ENCODE measurements around the gene FBLN5.

FBLN5 gene

DNA sequence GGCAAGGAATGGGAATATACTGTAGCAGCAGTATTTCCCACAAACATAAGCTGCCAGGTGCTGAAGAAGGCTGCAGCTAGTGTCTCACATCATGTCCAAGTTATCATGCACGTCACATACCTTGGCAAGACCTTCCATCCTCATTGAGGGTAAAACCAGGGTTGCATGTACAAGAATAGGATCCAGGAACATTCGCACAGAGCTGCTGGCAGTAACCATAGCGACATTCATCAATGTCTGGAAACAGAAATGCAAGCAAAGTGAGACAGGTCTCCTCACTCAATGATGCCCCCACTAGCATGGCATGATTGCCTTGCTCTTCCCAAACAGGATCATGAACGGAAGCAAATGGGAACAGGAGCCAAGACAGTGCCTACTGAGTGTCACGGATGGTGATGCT, 56.4 kb downstream of the FBLN5 start:
- H3K4me1 Mint-ChIP-seq: no peaks in the 10 kb centered on the region
- no peak for DNase-seq (ENCODE audit: low spot score in 2 of 2)
- no peak overlapping the region for H3K4me3 Mint-ChIP-seq
- no peak for ATAC-seq (ENCODE audit: low read depth)
- H3K27me3 Mint-ChIP-seq: peaks cover 4% of the 10 kb centered on the region
- H3K36me3 Mint-ChIP-seq: no peaks in the 10 kb centered on the region
- H3K9me3 Mint-ChIP-seq: no peaks in the 10 kb centered on the region
- H3K27ac Mint-ChIP-seq: no peak overlapping the region

GRCh38 chr14:91890291-91890749, 57.2 kb downstream of the FBLN5 start:
- H3K4me1 Mint-ChIP-seq: no peaks in the 10 kb centered on the region
- H3K27ac Mint-ChIP-seq: no peak overlapping the region
- DNase-seq (ENCODE audit: low spot score in 2 of 2) (no peak), ATAC-seq (ENCODE audit: low read depth) (no peak)
- no peaks in the 10 kb centered on the region for H3K27me3 Mint-ChIP-seq
- H3K9me3 Mint-ChIP-seq: no peaks in the 10 kb centered on the region
- no peaks in the 10 kb centered on the region for H3K36me3 Mint-ChIP-seq
- H3K4me3 Mint-ChIP-seq: no peak overlapping the region

DNA sequence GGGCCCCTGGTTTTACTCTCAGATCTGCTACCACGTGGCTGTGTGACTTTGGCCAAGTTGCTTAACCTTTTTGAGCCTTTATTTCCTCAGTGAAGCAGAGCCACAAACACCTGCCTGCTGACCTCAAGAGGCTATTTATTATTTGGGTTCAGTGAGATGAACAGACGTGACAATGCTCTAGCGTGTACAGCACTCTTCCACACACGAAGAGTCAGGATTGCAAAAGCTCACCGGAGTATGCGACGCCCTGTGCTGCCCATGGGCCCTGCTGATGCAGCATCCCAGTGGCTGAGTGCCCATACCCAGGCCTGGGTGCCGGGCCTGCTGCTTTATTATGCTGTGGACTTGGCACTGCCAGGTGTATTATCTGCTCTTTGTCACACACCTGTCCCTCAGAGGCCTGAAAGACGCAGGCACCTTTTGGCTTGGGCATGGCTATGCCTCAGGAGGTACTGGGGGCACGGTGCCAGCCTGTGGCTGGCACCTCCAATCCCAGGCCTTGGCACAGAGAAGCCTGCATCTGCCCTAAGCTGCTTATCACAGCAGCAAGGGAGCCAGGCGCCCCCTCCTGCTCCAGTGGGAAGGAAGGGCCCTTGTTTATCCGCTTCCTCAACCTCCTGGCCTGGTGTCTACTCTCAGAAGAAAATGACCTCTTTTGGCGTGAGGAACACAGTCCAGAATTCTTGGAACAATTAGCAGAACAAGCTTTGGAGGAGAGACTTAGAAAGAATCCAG, 57.9 kb downstream of the FBLN5 start:
- ATAC-seq (ENCODE audit: low read depth): no peak
- no peaks in the 10 kb centered on the region for H3K36me3 Mint-ChIP-seq
- H3K27me3 Mint-ChIP-seq: no peaks in the 10 kb centered on the region
- H3K9me3 Mint-ChIP-seq: no peaks in the 10 kb centered on the region
- no peaks in the 10 kb centered on the region for H3K4me1 Mint-ChIP-seq
- DNase-seq (ENCODE audit: low spot score in 2 of 2): no peak
- H3K4me3 Mint-ChIP-seq: no peak overlapping the region
- H3K27ac Mint-ChIP-seq: no peak overlapping the region

- no peak overlapping the region for H3K27ac Mint-ChIP-seq
- no peaks in the 10 kb centered on the region for H3K4me1 Mint-ChIP-seq
- no peaks in the 10 kb centered on the region for H3K36me3 Mint-ChIP-seq
Observed at GRCh38 chr14:91888641-91889476, 58.6 kb downstream of the FBLN5 start.

GRCh38 chr14:91886961-91887360, 60.5 kb downstream of the FBLN5 start:
- Mint-ChIP-seq H3K36me3 (no peaks in the 10 kb centered on the region), H3K9me3 (no peaks in the 10 kb centered on the region), H3K27me3 (peaks cover 2% of the 10 kb centered on the region), H3K4me3 (no peak overlapping the region), H3K27ac (no peak overlapping the region), H3K4me1 (no peaks in the 10 kb centered on the region)
- ATAC-seq (ENCODE audit: low read depth): no peak
- DNase-seq (ENCODE audit: low spot score in 2 of 2): no peak

More at GRCh38 chr14:91888641-91889476, 58.6 kb downstream of the FBLN5 start:
- Mint-ChIP-seq H3K27me3 (no peaks in the 10 kb centered on the region), H3K9me3 (no peaks in the 10 kb centered on the region), H3K4me3 (no peak overlapping the region)
- ATAC-seq (ENCODE audit: low read depth): no peak
- DNase-seq (ENCODE audit: low spot score in 2 of 2): no peak

DNA sequence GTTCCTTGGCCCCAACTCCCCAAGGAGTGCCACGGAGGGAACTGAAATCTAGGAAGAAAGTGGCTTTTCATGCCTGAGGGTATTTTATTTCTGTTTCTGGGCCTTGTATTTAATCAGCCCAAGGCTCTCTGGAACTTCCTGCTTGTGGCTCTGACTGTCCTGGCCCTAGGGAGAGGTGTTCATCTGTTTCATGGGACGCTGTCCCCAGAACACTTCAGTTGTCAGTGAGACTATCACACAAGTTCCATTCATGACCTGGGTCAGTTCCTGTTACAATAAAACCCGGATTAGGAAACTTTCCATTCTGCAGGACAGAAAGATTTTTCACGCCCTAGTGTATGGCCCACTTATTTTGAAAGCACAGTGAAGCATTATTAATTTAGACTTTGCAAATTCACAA, 61.7 kb downstream of the FBLN5 start:
- Mint-ChIP-seq H3K9me3 (no peaks in the 10 kb centered on the region), H3K27ac (peak overlapping the region; percentile 63), H3K4me3 (no peak overlapping the region), H3K4me1 (no peaks in the 10 kb centered on the region), H3K27me3 (peaks cover 2% of the 10 kb centered on the region), H3K36me3 (no peaks in the 10 kb centered on the region)
- DNase-seq (ENCODE audit: low spot score in 2 of 2) (no peak), ATAC-seq (ENCODE audit: low read depth) (no peak)

DNA sequence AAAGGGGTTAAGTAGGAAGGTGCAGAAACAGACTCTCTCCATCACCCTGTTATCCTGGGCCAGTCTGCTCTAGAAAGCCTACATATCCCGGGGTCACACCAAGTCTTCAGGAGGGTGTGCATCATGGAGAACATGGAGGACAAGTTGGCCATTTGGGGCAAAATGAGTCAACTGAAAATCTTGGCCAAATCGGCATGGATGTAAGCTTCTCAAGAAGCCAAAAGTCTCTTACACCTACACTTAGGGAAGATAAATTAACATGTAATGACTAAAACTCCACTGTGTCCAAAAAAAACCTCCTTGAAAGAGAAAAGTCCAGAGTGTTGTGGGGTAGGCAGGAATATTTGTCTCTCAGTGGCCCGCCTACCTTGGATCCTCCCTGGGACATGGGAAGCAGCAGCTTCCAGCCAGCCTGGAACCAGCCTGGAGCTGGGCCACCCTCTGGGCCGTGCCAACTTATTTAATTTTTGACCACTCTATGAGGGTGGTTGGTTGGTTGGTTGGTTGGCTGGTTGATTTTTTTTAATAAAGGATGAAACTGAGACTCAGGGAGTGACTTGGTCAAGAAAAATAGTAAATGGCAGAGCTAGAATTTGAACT, 62.3 kb downstream of the FBLN5 start:
- H3K4me3 Mint-ChIP-seq: no peak overlapping the region
- no peaks in the 10 kb centered on the region for H3K36me3 Mint-ChIP-seq
- DNase-seq (ENCODE audit: low spot score in 2 of 2): no peak
- H3K9me3 Mint-ChIP-seq: no peaks in the 10 kb centered on the region
- H3K27me3 Mint-ChIP-seq: peaks cover 2% of the 10 kb centered on the region
- H3K4me1 Mint-ChIP-seq: no peaks in the 10 kb centered on the region
- no peak for ATAC-seq (ENCODE audit: low read depth)
- no peak overlapping the region for H3K27ac Mint-ChIP-seq

GRCh38 chr14:91884664-91885063, 62.8 kb downstream of the FBLN5 start:
- Mint-ChIP-seq H3K4me1 (no peaks in the 10 kb centered on the region), H3K4me3 (no peak overlapping the region), H3K9me3 (no peaks in the 10 kb centered on the region), H3K27me3 (peaks cover 2% of the 10 kb centered on the region), H3K27ac (no peak overlapping the region), H3K36me3 (no peaks in the 10 kb centered on the region)
- no peak for DNase-seq (ENCODE audit: low spot score in 2 of 2)
- ATAC-seq (ENCODE audit: low read depth): no peak

DNA sequence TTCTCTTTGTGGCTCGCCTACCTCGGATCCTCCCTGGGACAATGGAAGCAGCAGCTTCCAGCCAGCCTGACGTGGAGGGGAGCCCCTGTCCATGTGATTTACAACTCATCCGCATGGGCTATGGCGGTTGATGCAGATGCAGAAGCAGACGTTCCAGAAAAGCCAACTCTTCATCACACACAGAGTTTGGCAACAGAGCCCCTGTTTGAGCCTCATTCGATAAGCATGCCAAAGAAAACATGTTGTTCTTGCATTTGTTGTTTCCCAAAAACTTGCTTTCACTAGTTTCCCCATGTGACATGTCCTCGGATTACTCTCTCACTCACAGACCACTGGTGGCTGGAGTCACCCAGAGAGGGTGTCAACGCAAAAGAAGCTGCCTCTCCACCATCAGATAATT, 63.7 kb downstream of the FBLN5 start:
- no peaks in the 10 kb centered on the region for H3K36me3 Mint-ChIP-seq
- H3K27ac Mint-ChIP-seq: no peak overlapping the region
- H3K4me1 Mint-ChIP-seq: no peaks in the 10 kb centered on the region
- H3K27me3 Mint-ChIP-seq: peaks cover 2% of the 10 kb centered on the region
- H3K9me3 Mint-ChIP-seq: no peaks in the 10 kb centered on the region
- DNase-seq (ENCODE audit: low spot score in 2 of 2) (no peak), ATAC-seq (ENCODE audit: low read depth) (no peak)
- no peak overlapping the region for H3K4me3 Mint-ChIP-seq

DNA sequence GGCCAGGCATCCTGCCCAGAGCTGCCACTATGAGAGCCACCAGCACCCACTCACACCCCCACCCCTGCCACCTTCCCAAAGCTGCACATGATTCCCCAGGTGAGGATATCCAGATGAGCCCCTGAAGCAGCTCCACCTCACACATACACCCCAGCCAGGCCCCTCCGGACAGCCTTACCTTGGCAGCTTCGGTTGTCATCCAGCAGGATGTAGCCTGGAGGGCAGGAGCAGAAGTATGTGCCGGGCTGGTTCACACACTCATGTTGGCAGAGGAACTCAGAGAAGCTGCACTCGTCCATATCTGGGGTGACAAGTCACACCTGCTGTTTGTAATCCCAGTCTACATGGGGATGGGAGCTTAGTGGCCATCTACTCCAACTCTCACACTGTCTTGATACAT, 64.7 kb downstream of the FBLN5 start:
- H3K4me3 Mint-ChIP-seq: no peak overlapping the region
- H3K9me3 Mint-ChIP-seq: no peaks in the 10 kb centered on the region
- DNase-seq (ENCODE audit: low spot score in 2 of 2) (no peak), ATAC-seq (ENCODE audit: low read depth) (no peak)
- H3K4me1 Mint-ChIP-seq: peaks cover under 1% of the 10 kb centered on the region
- H3K36me3 Mint-ChIP-seq: no peaks in the 10 kb centered on the region
- H3K27ac Mint-ChIP-seq: no peak overlapping the region
- peaks cover 2% of the 10 kb centered on the region for H3K27me3 Mint-ChIP-seq

GRCh38 chr14:91882369-91882768, 65.1 kb downstream of the FBLN5 start:
- ATAC-seq (ENCODE audit: low read depth) (no peak), DNase-seq (ENCODE audit: low spot score in 2 of 2) (no peak)
- Mint-ChIP-seq H3K36me3 (no peaks in the 10 kb centered on the region), H3K27ac (no peak overlapping the region), H3K9me3 (no peaks in the 10 kb centered on the region), H3K4me1 (peaks cover 4% of the 10 kb centered on the region), H3K4me3 (no peak overlapping the region), H3K27me3 (peaks cover 2% of the 10 kb centered on the region)

- H3K9me3 Mint-ChIP-seq: no peaks in the 10 kb centered on the region
Observed at GRCh38 chr14:91879196-91879595, 68.3 kb downstream of the FBLN5 start.

DNA sequence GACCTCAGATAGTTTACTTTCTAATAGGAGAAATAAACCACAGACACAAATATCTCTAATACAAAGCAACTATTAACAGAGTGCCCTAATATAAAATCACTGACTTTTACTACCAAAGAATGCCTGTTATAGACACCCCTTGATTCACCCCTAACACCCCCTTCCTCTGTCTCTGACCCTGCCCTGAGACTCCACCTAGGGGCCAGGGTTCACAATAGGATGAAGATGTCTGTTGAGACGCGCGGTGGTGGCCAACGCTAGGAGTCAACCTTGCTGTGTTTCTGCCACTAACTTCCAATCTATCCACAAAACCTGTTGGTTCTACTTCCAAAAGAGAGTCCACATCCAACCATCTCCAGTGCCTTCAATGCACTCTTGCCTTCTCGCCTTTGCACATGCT, 69.2 kb downstream of the FBLN5 start:
- Mint-ChIP-seq H3K4me1 (peaks cover 26% of the 10 kb centered on the region), H3K27me3 (peaks cover 2% of the 10 kb centered on the region), H3K4me3 (no peak overlapping the region), H3K36me3 (no peaks in the 10 kb centered on the region), H3K9me3 (no peaks in the 10 kb centered on the region), H3K27ac (no peak overlapping the region)
- ATAC-seq (ENCODE audit: low read depth) (no peak), DNase-seq (ENCODE audit: low spot score in 2 of 2) (no peak)

More at GRCh38 chr14:91879196-91879595, 68.3 kb downstream of the FBLN5 start:
- no peak for ATAC-seq (ENCODE audit: low read depth)
- Mint-ChIP-seq H3K4me3 (no peak overlapping the region), H3K27ac (no peak overlapping the region), H3K36me3 (no peaks in the 10 kb centered on the region), H3K4me1 (peaks cover 17% of the 10 kb centered on the region), H3K27me3 (peaks cover 2% of the 10 kb centered on the region)
- DNase-seq (ENCODE audit: low spot score in 2 of 2): no peak

- H3K27ac Mint-ChIP-seq: peak overlapping the region; percentile 18
- H3K4me1 Mint-ChIP-seq: peaks cover 35% of the 10 kb centered on the region
- H3K36me3 Mint-ChIP-seq: no peaks in the 10 kb centered on the region
- no peak for ATAC-seq (ENCODE audit: low read depth)
- H3K4me3 Mint-ChIP-seq: no peak overlapping the region
- no peak for DNase-seq (ENCODE audit: low spot score in 2 of 2)
- H3K9me3 Mint-ChIP-seq: no peaks in the 10 kb centered on the region
- no peaks in the 10 kb centered on the region for H3K27me3 Mint-ChIP-seq
Observed at GRCh38 chr14:91877376-91877915, 70.0 kb downstream of the FBLN5 start.

Measured in memory B cell (primary cell).